Measurements from ENCODE around the gene TMEM131L.
"Not testable (repeated sequence)": the region's sequence is repeated elsewhere in the genome, so short reads cannot be mapped to it uniquely, and the experiment has no call there.

The TMEM131L gene

GRCh38 chr4:153438916-153439756 lies 27.0 kb upstream of the TMEM131L start:
- Mint-ChIP-seq H3K36me3 (no peaks in the 10 kb centered on the region), H3K27ac (peak overlapping the region; percentile 91), H3K4me1 (ENCODE audit: low read depth) (peaks cover 48% of the 10 kb centered on the region), H3K4me3 (peak overlapping the region; percentile 79), H3K27me3 (no peaks in the 10 kb centered on the region), H3K9me3 (ENCODE audit: low read depth) (no peaks in the 10 kb centered on the region)

DNA sequence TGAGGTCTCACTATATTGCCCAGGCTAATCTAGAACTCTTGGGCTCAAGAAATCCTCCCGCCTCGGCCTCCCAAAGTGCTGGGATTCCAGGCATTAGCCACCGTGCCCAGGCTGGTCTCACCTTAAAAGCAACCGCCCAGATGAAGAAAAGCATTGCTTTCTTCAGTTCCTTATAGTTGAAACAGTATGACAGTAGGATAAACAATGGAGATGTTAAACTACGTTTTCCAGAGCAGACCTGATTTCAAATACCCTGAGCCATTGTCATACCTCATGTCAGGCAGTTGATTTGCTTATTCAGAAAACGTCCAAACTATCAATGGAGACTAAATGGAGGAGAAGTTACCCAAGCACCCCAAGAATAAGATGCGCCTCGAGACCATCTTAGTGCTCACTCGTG lies 26.3 kb upstream of the TMEM131L start:
- no peaks in the 10 kb centered on the region for H3K36me3 Mint-ChIP-seq
- peak overlapping the region; percentile 79 for H3K4me3 Mint-ChIP-seq
- H3K27me3 Mint-ChIP-seq: no peaks in the 10 kb centered on the region
- H3K9me3 Mint-ChIP-seq (ENCODE audit: low read depth): no peaks in the 10 kb centered on the region
- peaks cover 43% of the 10 kb centered on the region for H3K4me1 Mint-ChIP-seq (ENCODE audit: low read depth)
- peak overlapping the region; percentile 34 for H3K27ac Mint-ChIP-seq

DNA sequence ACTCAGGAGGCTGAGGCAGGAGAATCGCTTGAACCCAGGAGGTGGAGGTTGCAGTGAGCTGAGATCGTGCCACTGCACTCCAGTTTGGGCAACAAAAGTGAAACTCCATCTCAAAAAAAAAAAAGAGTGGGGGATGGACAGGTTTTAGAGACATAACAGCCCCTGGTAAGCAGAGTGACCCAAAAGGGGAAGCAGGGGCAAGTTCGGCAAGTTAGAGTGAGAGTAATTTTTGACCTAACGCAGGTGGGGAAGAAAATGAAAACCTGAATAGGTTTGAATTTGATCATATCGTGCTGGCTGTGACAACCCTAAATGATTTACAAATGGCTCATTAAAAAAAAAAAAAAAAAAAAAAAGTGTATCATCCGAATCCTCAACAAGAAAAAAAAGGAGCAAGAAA lies 25.7 kb upstream of the TMEM131L start:
- no peak overlapping the region for H3K27ac Mint-ChIP-seq
- H3K27me3 Mint-ChIP-seq: no peaks in the 10 kb centered on the region
- H3K9me3 Mint-ChIP-seq (ENCODE audit: low read depth): no peaks in the 10 kb centered on the region
- H3K36me3 Mint-ChIP-seq: no peaks in the 10 kb centered on the region
- peak overlapping the region; percentile 71 for H3K4me3 Mint-ChIP-seq
- H3K4me1 Mint-ChIP-seq (ENCODE audit: low read depth): peaks cover 43% of the 10 kb centered on the region

GRCh38 chr4:153447175-153447905 lies 18.8 kb upstream of the TMEM131L start:
- Mint-ChIP-seq H3K4me3 (no peak overlapping the region), H3K27me3 (no peaks in the 10 kb centered on the region), H3K27ac (peak overlapping the region; percentile 29), H3K4me1 (ENCODE audit: low read depth) (peaks cover 24% of the 10 kb centered on the region), H3K36me3 (no peaks in the 10 kb centered on the region), H3K9me3 (ENCODE audit: low read depth) (no peaks in the 10 kb centered on the region)

- H3K4me1 Mint-ChIP-seq (ENCODE audit: low read depth): peaks cover 23% of the 10 kb centered on the region
- no peaks in the 10 kb centered on the region for H3K27me3 Mint-ChIP-seq
- H3K27ac Mint-ChIP-seq: no peak overlapping the region
- H3K9me3 Mint-ChIP-seq (ENCODE audit: low read depth): no peaks in the 10 kb centered on the region
- no peak overlapping the region for H3K4me3 Mint-ChIP-seq
- H3K36me3 Mint-ChIP-seq: no peaks in the 10 kb centered on the region
These were observed 18.0 kb upstream of the TMEM131L start for GRCh38 chr4:153448003-153448731.

- no peak overlapping the region for H3K4me3 Mint-ChIP-seq
- no peaks in the 10 kb centered on the region for H3K27me3 Mint-ChIP-seq
- no peaks in the 10 kb centered on the region for H3K36me3 Mint-ChIP-seq
- no peak overlapping the region for H3K27ac Mint-ChIP-seq
- H3K4me1 Mint-ChIP-seq (ENCODE audit: low read depth): peaks cover 20% of the 10 kb centered on the region
- H3K9me3 Mint-ChIP-seq (ENCODE audit: low read depth): no peaks in the 10 kb centered on the region
These were observed 16.8 kb upstream of the TMEM131L start for GRCh38 chr4:153449338-153449737.

DNA sequence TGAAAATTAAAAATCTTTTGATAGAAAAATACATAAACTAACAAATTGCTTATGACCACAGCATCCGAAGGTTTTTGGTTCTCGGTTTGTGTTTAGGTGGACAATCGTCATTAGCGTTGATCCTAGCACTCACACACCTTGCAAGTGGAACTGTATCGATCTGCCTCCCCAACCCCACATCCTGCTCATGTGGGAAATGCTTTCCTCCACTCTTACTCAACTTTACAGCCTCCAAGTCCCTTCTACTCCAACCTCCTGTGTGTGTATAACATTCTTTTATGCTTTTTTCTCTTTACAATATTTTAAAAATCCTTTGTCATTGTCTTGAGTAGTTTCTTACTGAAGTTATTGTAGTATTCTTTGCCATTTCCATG lies 15.6 kb upstream of the TMEM131L start:
- no peaks in the 10 kb centered on the region for H3K36me3 Mint-ChIP-seq
- H3K4me3 Mint-ChIP-seq: peak overlapping the region; percentile 60
- peak overlapping the region; percentile 93 for H3K27ac Mint-ChIP-seq
- H3K4me1 Mint-ChIP-seq (ENCODE audit: low read depth): peaks cover 20% of the 10 kb centered on the region
- no peaks in the 10 kb centered on the region for H3K9me3 Mint-ChIP-seq (ENCODE audit: low read depth)
- H3K27me3 Mint-ChIP-seq: no peaks in the 10 kb centered on the region

DNA sequence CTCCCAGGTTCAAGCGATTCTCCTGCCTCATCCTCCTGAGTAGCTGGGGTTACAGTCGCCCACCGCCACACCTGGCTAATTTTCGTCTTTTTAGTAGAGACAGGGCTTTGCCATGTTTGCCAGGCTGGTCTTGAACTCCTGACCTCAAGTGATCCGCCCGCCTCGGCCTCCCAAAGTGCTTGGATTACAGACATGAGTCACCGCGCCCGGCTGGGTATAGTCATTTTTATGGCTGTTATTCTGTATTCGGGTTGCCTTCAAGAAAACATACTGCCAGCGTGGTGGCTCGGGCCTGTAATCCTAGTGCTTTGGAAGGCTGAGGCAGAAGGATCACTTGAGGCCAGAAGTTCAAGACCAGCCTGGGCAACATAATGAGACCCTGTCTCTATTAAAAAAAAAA lies 15.0 kb upstream of the TMEM131L start:
- not testable (repeated sequence) for H3K27me3 Mint-ChIP-seq; H3K4me3 Mint-ChIP-seq; H3K36me3 Mint-ChIP-seq; H3K27ac Mint-ChIP-seq; H3K9me3 Mint-ChIP-seq (ENCODE audit: low read depth)
- peaks cover 20% of the 10 kb centered on the region for H3K4me1 Mint-ChIP-seq (ENCODE audit: low read depth)

- peaks cover 20% of the 10 kb centered on the region for H3K4me1 Mint-ChIP-seq (ENCODE audit: low read depth)
- no peaks in the 10 kb centered on the region for H3K27me3 Mint-ChIP-seq
- no peaks in the 10 kb centered on the region for H3K36me3 Mint-ChIP-seq
- peak overlapping the region; percentile 72 for H3K27ac Mint-ChIP-seq
- no peak overlapping the region for H3K4me3 Mint-ChIP-seq
- H3K9me3 Mint-ChIP-seq (ENCODE audit: low read depth): no peaks in the 10 kb centered on the region
These were observed 14.1 kb upstream of the TMEM131L start for GRCh38 chr4:153451911-153452657.

DNA sequence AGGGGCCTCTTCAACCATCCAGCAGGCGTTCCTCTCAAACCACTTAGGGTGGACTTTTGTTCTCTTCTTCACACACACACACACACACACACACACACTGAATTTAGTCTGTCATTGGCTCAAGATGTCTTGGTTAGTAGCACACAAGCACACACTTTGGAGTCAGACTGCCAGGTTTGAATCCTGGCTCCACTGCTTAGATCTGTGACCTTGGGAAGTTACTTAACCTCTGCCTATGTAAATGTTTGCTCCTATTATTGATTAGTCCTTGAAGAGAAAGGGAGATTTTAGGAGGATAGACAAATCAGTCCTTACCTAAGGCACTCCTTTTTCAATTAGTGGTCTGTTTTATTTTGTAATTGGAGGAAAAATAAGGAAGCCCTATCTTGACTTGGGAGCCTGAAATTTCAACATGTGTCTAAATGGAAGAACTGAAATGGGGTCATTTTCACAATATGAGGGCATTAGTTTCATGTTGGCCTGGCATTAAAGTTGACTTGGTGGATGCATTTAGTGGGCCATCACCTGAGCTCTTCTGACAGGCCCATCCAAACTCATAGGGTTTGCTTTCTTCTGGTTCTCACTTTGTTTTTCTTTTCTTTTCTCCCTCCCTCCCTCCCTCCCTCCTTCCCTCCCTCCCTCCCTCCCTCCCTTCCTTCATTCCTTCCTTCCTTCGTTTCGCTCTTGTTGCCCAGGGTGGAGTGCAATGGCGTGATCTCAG lies 13.3 kb upstream of the TMEM131L start:
- Mint-ChIP-seq H3K4me3 (no peak overlapping the region), H3K9me3 (ENCODE audit: low read depth) (no peaks in the 10 kb centered on the region), H3K4me1 (ENCODE audit: low read depth) (peaks cover 20% of the 10 kb centered on the region), H3K27me3 (no peaks in the 10 kb centered on the region), H3K36me3 (no peaks in the 10 kb centered on the region), H3K27ac (no peak overlapping the region)

GRCh38 chr4:153453402-153453801 lies 12.8 kb upstream of the TMEM131L start:
- Mint-ChIP-seq H3K27me3 (no peaks in the 10 kb centered on the region), H3K4me3 (no peak overlapping the region), H3K36me3 (no peaks in the 10 kb centered on the region), H3K27ac (no peak overlapping the region), H3K9me3 (ENCODE audit: low read depth) (no peaks in the 10 kb centered on the region), H3K4me1 (ENCODE audit: low read depth) (peaks cover 17% of the 10 kb centered on the region)

DNA sequence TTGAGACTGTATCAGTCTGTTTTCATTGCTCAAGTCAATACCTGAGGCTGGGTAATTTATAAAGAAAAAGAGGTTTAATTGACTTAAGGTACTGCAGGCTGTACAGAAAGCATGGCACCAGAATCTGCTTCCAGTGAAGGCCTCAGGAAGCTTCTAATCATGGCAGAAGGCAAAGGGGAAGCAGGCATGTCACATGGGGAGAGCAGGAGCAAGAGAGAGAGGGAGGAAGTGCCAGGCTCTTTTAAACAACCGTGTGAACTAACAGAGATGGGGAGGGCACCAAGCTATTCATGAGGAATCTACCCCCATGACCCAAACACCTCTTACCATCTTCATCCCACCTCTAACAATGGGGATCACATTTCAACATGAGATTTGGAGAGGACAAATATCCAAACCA lies 7.2 kb upstream of the TMEM131L start:
- H3K9me3 Mint-ChIP-seq (ENCODE audit: low read depth): no peaks in the 10 kb centered on the region
- no peaks in the 10 kb centered on the region for H3K36me3 Mint-ChIP-seq
- no peaks in the 10 kb centered on the region for H3K4me1 Mint-ChIP-seq (ENCODE audit: low read depth)
- peak overlapping the region; percentile 47 for H3K27ac Mint-ChIP-seq
- H3K27me3 Mint-ChIP-seq: no peaks in the 10 kb centered on the region
- H3K4me3 Mint-ChIP-seq: no peak overlapping the region

DNA sequence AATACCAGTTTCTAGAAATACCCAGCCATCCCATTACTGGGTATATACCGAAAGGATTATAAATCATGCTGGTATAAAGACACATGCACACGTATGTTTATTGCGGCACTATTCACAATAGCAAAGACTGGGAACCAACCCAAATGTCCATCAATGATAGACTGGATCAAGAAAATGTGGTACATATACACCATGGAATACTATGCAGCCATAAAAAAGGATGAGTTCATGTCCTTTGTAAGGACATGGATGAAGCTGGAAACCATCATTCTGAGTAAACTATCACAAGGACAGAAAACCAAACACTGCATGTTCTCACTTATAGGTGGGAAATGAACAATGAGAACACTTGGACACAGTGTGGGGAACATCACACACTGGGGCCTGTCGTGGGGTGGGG lies 4.6 kb upstream of the TMEM131L start:
- H3K27ac Mint-ChIP-seq; H3K9me3 Mint-ChIP-seq (ENCODE audit: low read depth); H3K4me3 Mint-ChIP-seq; H3K27me3 Mint-ChIP-seq; H3K36me3 Mint-ChIP-seq: not testable (repeated sequence)
- H3K4me1 Mint-ChIP-seq (ENCODE audit: low read depth): peaks cover 14% of the 10 kb centered on the region

DNA sequence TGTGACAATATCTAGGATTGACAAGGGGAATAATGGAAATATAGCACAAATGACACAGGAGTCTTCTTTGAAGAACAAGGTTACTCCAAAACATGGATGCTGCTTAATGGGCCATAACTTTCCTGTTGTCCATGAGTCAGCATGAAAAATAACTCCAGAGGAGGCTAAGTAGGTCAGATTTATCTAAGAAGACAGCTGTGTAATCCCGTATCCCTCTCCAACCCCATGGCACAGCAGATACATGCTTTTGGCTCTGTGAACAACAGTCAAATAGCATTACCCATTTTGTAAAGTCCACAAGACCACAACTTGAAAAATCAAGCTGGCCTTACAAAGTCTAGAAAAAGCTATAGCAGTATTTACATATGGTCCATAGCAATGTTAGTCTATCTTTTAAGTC lies 2.1 kb upstream of the TMEM131L start:
- Mint-ChIP-seq H3K36me3 (peaks cover 5% of the 10 kb centered on the region), H3K9me3 (ENCODE audit: low read depth) (no peaks in the 10 kb centered on the region), H3K27me3 (no peaks in the 10 kb centered on the region), H3K4me1 (ENCODE audit: low read depth) (peaks cover 24% of the 10 kb centered on the region), H3K4me3 (no peak overlapping the region), H3K27ac (no peak overlapping the region)

All from activated naive CD8-positive, alpha-beta T cell (primary cell).